HG02973 (cell line): ENCODE results near the gene SLC38A1.
"Not testable (repeated sequence)": the region's sequence is repeated elsewhere in the genome, so short reads cannot be mapped to it uniquely, and the experiment has no call there.

Source experiments
- ATAC-seq: cut with Tn5 transposase; IDR thresholded peaks from one replicate; pipeline ENCODE4 v1.9.1; 2021; ENCODE audit warnings: moderate library complexity; ENCODE audit not compliant: unreplicated experiment

SLC38A1 gene

GRCh38 chr12:46268583-46269428 lies at the start of gene SLC38A1:
SLC38A1 (minus strand) TSS chr12:46269043; CDS start chr12:46239800, 29,243 bp downstream.
- ATAC-seq = peak; percentile 73

DNA sequence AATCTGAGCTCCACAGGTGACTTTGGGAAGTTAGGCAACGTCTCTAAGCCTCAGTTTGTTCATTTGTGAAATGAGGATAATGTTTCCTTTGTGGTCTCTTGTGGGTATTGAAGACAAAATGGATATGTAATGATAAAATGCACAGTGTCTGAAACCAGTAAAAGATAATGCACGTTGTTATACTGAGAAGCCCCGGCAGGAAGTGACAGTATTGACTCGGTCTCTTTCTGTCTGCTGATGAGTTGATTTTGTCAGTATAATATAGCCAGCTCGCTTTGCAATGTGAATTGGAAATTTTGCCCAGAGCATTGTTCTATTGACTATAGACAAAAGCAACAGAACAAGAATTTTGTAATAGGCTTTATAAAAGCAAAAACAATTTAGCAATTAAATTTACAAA lies 49.2 kb upstream of the SLC38A1 start:
- ATAC-seq = no peak

DNA sequence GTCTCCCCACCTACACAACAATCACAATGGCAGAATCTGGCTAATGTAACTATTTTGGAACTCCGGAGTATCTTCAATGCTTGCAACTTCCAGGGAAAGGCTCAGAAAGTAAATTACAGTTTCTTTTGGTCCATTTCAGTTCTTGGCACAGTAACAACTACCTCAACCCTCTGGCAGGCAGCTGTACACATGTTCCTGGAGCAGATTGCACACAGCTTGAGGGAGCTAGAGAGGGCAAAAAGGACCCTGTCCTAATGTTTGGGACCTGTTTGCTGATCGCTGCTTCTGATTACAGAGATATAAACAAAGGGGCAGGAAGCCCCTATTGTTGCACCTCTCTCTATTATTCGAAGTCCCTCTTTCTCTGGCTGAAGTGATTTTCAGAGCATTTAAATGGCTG lies 35.2 kb upstream of the SLC38A1 start:
- ATAC-seq = no peak

DNA sequence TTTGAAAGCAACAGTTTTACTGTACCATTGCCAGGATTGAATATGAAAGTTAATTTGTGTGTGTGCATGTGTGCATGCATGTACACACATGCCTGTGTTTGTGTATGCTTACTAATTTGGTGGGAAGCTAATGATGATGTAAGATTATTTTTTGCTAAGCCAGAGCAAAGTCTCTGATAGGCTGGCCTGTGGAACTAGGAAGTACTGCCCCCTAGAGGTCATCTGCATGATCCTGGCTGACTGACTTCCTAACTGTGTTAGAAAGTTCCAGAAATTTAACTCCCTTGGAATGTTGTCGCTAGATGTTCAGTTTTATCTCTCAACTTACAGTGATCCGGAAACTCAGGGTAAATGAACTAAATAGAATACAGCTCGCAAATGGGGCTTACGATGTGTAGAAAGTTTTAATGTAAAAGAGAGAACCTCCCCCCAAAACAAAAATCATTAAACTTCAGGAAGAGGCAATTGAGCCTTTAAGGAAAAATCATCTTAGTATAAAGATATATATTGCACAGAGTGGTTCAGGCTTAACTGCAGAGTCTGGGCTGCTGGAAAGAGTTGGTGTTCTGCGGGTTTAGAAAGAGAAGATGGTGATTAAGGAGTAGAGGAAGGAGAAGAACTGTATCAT lies 34.3 kb upstream of the SLC38A1 start:
- peak; percentile 58 for ATAC-seq

DNA sequence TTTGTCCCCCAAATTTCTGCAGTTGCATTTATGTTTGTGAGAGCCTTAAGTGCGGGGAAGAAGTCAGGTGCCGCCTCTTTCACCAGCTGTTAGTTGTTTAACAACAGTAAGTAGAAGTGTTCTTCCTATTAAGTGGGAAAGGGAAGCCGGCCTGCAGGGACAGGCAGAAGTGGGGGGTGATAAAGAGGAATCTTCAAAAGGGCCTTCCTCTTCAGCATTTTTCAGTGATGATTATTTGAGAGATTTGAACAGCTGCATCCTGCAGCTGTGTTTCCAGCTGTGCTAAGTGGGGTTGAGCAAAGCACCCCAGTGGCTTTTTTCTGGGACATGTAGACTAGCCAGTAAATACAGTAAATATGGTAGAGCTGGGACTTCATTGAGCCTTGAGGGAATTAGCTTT lies 32.1 kb upstream of the SLC38A1 start:
- no peak for ATAC-seq

DNA sequence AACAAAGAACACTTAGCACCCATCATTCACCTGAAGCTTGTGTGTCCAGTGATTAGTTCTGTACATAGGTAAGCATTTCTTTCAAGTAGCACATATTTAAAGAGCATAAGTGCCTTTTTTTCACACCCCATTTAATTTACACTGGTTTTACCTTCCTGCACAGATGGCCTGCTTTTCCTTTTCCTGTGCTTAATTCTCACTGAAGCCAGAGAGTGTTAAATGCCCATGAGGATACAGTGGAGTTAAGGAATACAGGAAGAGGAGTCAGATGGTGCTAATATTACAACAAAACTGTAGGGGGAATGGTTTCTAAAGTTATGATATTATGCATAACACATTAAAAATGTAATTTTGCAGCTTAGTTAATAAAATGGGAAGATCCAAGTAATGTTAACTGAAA lies 31.0 kb upstream of the SLC38A1 start:
- no peak for ATAC-seq

DNA sequence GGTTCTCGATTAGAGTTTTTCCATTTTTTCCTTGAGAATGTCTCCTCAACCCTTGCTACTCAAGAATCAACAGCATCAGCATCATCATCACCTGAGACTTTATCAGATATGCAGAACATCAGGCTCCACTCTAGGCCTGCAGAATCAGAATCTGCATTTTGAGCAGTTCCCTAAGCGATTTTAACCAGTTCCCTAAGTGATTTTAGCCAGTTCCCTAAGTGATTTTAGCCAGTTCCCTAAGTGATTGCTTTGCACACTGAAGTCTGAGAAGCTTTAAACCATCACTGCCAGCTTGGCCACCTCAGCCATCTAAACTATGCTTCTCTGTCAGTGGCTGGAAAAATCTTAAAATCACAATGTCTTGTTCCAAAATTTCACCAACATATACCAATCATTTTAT lies 29.4 kb upstream of the SLC38A1 start:
- ATAC-seq = no peak

DNA sequence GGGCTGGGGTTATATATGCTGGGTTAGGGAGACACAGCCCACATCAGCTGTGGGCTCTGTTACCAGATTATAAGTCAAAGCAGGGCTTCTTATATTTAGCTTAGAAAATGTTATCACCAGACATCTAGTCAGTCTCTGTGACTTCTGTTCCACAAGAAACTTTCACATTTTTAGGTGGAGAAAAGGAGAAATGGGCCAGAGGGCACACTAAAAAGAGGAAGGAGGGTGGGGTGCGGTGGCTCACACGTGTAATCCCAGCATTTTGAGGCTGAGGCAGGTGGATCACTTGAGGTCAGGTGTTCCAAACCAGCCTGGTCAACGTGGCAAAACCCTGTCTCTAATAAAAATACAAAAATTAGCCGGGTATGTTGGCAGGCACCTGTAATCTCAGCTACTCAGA lies 28.0 kb upstream of the SLC38A1 start:
- no peak for ATAC-seq

GRCh38 chr12:46292754-46293402 lies 24.0 kb upstream of the SLC38A1 start:
- no peak for ATAC-seq

DNA sequence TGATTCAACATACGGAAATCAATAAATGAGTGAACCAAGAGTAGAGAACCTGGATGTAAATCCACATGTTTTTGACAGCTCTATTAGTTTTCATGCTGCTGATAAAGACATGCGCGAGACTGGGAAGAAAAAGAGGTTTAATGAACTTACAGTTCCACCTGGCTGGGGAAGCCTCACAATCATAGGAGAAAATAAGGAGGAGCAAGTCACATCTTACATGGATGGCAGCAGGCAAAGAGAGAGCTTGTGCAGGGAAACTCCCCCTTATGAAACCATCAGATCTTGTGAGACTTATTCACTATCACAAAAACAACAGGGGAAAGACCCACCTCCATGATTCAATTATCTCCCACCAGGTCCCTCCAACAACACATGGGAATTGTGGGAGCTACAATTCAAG lies 23.1 kb upstream of the SLC38A1 start:
- not testable (repeated sequence) for ATAC-seq

- not testable (repeated sequence) for ATAC-seq
These were observed 16.3 kb upstream of the SLC38A1 start for GRCh38 chr12:46285177-46285576.

DNA sequence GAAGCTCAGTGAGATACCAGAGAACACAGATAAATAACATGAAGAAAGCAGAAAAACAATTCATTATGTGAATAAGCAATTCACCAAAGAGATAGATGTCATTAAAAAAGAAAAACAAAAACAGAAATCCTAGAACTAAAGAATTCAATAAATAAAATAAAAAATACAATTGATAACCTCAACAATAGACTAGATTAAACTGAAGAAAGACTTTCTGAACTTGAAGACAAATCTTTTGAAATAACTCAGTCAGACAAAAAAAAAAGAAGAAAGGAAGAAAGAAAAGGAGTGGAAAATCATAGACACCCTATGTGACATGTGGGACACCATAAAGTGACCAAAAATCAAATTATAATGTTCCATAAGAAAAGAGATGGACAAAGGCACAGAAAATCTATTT lies 14.0 kb upstream of the SLC38A1 start:
- ATAC-seq = no peak

GRCh38 chr12:46276756-46277155 lies 7.9 kb upstream of the SLC38A1 start:
- ATAC-seq = no peak

DNA sequence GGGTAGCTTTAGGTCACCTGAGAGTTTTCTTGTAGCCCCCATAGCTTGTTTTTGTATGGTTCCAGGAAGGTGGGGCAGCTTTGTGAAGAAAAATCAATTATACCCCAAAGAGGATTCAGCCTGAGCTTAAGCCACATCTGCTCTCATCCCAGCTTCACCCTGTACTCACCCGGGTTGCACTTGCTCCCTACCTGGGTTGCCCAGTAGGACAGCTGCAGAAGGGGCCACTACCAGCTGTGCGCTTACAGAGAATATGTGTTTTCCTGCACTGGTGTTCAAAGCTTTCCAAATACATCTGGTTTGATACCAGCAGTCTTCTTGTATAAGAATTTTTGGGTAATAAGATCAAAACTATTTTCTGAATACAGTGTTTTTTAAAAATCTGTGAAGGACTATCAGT lies 3.0 kb upstream of the SLC38A1 start:
- no peak for ATAC-seq

DNA sequence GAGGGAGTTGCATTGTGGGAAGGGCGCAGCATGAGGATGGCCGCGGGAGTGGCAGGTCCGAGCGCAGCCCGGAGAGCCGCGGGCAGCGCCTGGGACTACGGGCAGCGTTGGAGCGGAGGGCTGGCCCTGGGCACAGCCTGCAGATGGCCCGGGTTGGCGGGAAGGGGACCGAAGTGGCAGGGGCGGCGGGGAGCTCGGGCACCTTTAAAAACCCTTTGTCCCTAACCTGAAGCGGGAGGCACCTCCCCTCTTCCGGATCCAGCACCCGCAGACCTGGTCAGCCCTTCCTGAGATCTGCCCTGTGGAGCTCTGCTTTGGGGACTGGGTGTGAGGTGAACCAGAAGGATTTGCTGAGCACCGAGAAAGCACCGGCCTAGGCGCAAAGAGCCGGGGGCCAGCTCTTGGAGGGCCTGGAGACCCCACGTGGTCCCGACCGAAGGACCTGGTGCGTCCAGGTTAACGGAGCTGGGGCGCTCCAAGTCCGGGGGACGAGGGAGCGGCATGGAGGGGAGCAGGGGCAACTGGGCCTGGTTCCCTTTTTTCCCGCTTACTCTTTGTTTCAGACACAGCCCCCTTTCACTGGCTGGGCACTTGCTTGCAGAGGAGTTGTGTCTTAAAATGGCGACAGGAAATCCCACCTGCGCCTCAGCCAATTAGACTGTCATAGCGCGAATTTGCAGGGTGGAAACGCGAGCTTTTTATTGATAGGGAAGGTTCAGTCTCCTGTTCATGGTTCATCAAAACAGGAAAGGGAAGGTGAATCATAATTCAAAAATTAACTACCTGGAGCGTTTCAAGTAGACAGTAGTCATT lies 792 bp upstream of the SLC38A1 start:
- ATAC-seq = peak; percentile 4

DNA sequence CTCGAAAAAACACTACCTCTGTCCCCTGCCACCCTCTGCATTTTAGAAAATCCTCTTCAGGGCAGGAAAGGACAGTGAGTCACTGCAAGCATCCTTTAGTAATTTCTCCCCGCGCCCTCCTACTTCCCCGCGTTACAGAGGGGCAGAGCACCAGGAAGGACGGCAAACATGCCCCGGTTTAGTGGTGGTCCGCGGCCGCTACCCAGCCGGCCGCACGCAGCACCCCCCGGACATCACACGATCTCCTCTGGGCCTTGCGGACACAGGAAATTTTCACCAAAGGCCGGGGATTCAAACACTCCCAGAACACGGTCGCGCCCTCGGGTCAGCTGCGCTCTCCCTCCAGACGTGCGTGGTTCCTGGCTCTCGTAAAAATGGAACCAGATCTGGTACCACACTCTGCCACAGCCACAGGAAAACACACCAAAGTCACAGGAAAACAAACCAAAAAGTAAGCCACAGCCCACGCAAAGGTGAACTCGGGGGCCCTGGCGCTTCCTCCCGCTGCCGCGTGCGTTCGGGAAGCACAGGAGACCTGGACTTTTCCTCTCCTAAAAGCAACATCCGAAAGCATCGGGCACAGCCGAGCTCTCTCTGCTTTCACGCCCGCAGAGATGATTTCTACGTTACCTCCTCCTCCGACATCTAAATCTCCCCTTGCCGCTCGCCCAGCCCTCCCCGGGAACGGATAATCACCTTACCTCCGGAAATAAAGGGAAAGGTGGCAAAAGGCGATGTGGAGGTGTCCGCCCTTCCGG lies 839 bp downstream of the SLC38A1 start:
- no peak for ATAC-seq

- no peak for ATAC-seq
These were observed 1.3 kb downstream of the SLC38A1 start for GRCh38 chr12:46267575-46267824.

GRCh38 chr12:46266869-46267574 lies 1.8 kb downstream of the SLC38A1 start:
- ATAC-seq = no peak

DNA sequence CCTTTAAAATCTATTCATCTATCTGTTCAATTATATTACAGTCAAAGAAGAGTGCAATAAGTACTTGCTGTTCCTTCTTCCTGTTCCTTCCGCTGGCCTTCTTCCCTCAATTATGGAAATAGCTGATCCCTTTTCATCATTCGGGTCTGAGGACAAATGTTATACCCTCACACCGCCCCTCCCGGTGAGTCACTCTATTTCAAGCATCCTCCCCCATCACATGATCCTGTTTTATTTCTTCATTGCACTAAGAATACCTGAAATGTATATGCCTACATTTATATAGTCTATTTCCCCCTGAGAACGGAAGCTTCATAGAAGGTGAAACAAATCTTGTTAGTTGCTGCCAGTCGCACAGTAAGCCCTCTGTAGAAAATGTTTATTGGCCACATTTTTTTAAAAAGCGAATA lies 2.5 kb downstream of the SLC38A1 start:
- ATAC-seq = no peak

- ATAC-seq = no peak
These were observed 3.1 kb downstream of the SLC38A1 start for GRCh38 chr12:46265734-46266133.
